ENCODE data around the gene SETDB2. TPM values are rescaled to one million over a fixed set of nuclear protein-coding genes. Genes with fewer than 3 reads are reported as not detected.
A peak's percentile ranks its signal among the peaks of the same experiment; 100 is the strongest.
"Not testable (repeated sequence)": the region's sequence is repeated elsewhere in the genome, so short reads cannot be mapped to it uniquely, and the experiment has no call there.

The SETDB2 gene
- total and polyA plus RNA-seq, 4 experiments from 2014 or later: 11.0 to 28.2 (median 21.6) TPM

GRCh38 chr13:49495783-49496762 lies 52.0 kb downstream of the SETDB2 start, which contains the start of gene PHF11:
Gene PHF11 (plus strand): TSS chr13:49495953. CDS start chr13:49496002, 49 bp downstream.
- Histone ChIP-seq H3K4me3 (ENCODE audit: low read length in 2 of 2) (peak within 1 kb of the TSS; percentile 58 to 74), H3K36me3 (ENCODE audit: insufficient read depth, low read length) (peaks cover 7% of the 10 kb centered on the region), H3K27me3 (ENCODE audit: insufficient read depth, low read length) (no peaks in the 10 kb centered on the region), H3K27ac (ENCODE audit: low read depth, low read length) (peak within 1 kb of the TSS; percentile 94), H3K9me3 (ENCODE audit: control insufficient read depth in 1 of 2, low read length in 2 of 2) (no peaks in the 10 kb centered on the region), H3K4me1 (ENCODE audit: insufficient read depth, low read length) (peaks cover 54% of the 10 kb centered on the region)
- peak; percentile 85 to 93 (median 87) for DNase-seq
- Mint-ChIP-seq H3K4me3 (peak within 1 kb of the TSS; percentile 98 to 99 (median 98)), H3K27me3 (no peaks in the 10 kb centered on the region), H3K9me3 (no peaks in the 10 kb centered on the region), H3K4me1 (peaks cover 40 to 64% (median 49%) of the 10 kb centered on the region in 4 donors), H3K36me3 (peaks cover 13 to 44% of the 10 kb centered on the region in 2 donors), H3K27ac (peak within 1 kb of the TSS; percentile 99)
- ChIA-PET CTCF (ENCODE audit: partially characterized antibody) (interaction anchor here (0.8 to 2.4 kb wide), 5 partner anchors 10 to 196 kb away, joined by 3 to 22 read pairs (median 5); partner anchors contain the start of genes CAB39L and SETDB2), POLR2A (ENCODE audit: partially characterized antibody) (interaction anchor here (0.8 to 3.7 kb wide), 34 partner anchors 9 to 1458 kb away, joined by 3 to 138 read pairs (median 4); partner anchors contain the start of genes CAB39L, CDADC1, EBPL and FNDC3A)
- intact Hi-C loops (cut with micrococcal nuclease): loop anchor here (1.0 to 5.0 kb wide), 8 partner anchors 46 to 1956 kb away; partner anchors contain the start of genes CAB39L, CDADC1, INTS6 and RCBTB1

GRCh38 chr13:49496837-49497236 lies 52.8 kb downstream of the SETDB2 start:
- H3K27ac ChIP-seq (ENCODE audit: low read depth, low read length): peak overlapping the region; percentile 94
- H3K27me3 Mint-ChIP-seq; H3K36me3 ChIP-seq (ENCODE audit: insufficient read depth, low read length); H3K9me3 Mint-ChIP-seq; H3K9me3 ChIP-seq (ENCODE audit: control insufficient read depth in 1 of 2, low read length in 2 of 2); H3K27me3 ChIP-seq (ENCODE audit: insufficient read depth, low read length): not testable (repeated sequence)
- peak; percentile 67 to 81 (median 75) for DNase-seq
- ChIA-PET CTCF (ENCODE audit: partially characterized antibody) (interaction anchor here (0.8 to 2.4 kb wide), 3 partner anchors 9 to 52 kb away, joined by 3 to 22 read pairs (median 7); partner anchors contain the start of genes CAB39L and SETDB2), POLR2A (ENCODE audit: partially characterized antibody) (interaction anchor here (0.8 to 3.7 kb wide), 16 partner anchors 8 to 1459 kb away, joined by 3 to 138 read pairs (median 6); partner anchors contain the start of genes CAB39L, CDADC1, FNDC3A and KPNA3)
- H3K4me1 ChIP-seq (ENCODE audit: insufficient read depth, low read length): peaks cover 54% of the 10 kb centered on the region
- H3K4me3 ChIP-seq (ENCODE audit: low read length in 2 of 2): peak overlapping the region in 1 of 2 donors; percentile 62
- Mint-ChIP-seq H3K27ac (peak overlapping the region; percentile 96 to 99 (median 99)), H3K4me1 (peaks cover 41 to 64% (median 49%) of the 10 kb centered on the region in 4 donors), H3K36me3 (peaks cover 13 to 40% of the 10 kb centered on the region in 2 donors), H3K4me3 (peak overlapping the region; percentile 86 to 95 (median 91))
- intact Hi-C loops (cut with micrococcal nuclease): loop anchor here (2.0 to 5.0 kb wide), 5 partner anchors 45 to 1955 kb away; partner anchors contain the start of genes CDADC1 and INTS6

GRCh38 chr13:49497272-49497671 lies 53.2 kb downstream of the SETDB2 start:
- no peak overlapping the region for H3K4me3 ChIP-seq (ENCODE audit: low read length in 2 of 2)
- no peaks in the 10 kb centered on the region for H3K27me3 Mint-ChIP-seq
- H3K9me3 Mint-ChIP-seq: no peaks in the 10 kb centered on the region
- peak in 1 of 5 donors; percentile 10 for DNase-seq
- peaks cover 13 to 37% of the 10 kb centered on the region in 2 donors for H3K36me3 Mint-ChIP-seq
- intact Hi-C loops (cut with micrococcal nuclease): loop anchor here (2.0 to 5.0 kb wide), 5 partner anchors 45 to 1955 kb away; partner anchors contain the start of genes CDADC1 and INTS6
- H3K4me3 Mint-ChIP-seq: peak overlapping the region; percentile 86 to 95 (median 91)
- H3K27me3 ChIP-seq (ENCODE audit: insufficient read depth, low read length): no peaks in the 10 kb centered on the region
- ChIA-PET CTCF (ENCODE audit: partially characterized antibody) (interaction anchor here (0.8 to 2.0 kb wide), 2 partner anchors 9 to 16 kb away, joined by 3 to 7 read pairs; no protein-coding TSS in a partner anchor), POLR2A (ENCODE audit: partially characterized antibody) (interaction anchor here (1.4 to 3.2 kb wide), 5 partner anchors 38 to 249 kb away, joined by 4 to 138 read pairs (median 6); partner anchors contain the start of genes CAB39L, CDADC1 and SETDB2)
- H3K4me1 ChIP-seq (ENCODE audit: insufficient read depth, low read length): peaks cover 54% of the 10 kb centered on the region
- peaks cover 41 to 64% (median 49%) of the 10 kb centered on the region in 4 donors for H3K4me1 Mint-ChIP-seq
- H3K9me3 ChIP-seq (ENCODE audit: control insufficient read depth in 1 of 2, low read length in 2 of 2): no peaks in the 10 kb centered on the region
- H3K36me3 ChIP-seq (ENCODE audit: insufficient read depth, low read length): peaks cover 7% of the 10 kb centered on the region
- H3K27ac Mint-ChIP-seq: peak overlapping the region; percentile 96 to 99 (median 99)
- H3K27ac ChIP-seq (ENCODE audit: low read depth, low read length): peak overlapping the region; percentile 94

GRCh38 chr13:49498206-49498605 lies 54.1 kb downstream of the SETDB2 start:
- Histone ChIP-seq H3K27ac (ENCODE audit: low read depth, low read length) (peak overlapping the region; percentile 94), H3K36me3 (ENCODE audit: insufficient read depth, low read length) (peaks cover 7% of the 10 kb centered on the region), H3K9me3 (ENCODE audit: control insufficient read depth in 1 of 2, low read length in 2 of 2) (no peaks in the 10 kb centered on the region), H3K4me1 (ENCODE audit: insufficient read depth, low read length) (peaks cover 54% of the 10 kb centered on the region), H3K4me3 (ENCODE audit: low read length in 2 of 2) (no peak overlapping the region), H3K27me3 (ENCODE audit: insufficient read depth, low read length) (no peaks in the 10 kb centered on the region)
- ChIA-PET CTCF (ENCODE audit: partially characterized antibody) (no interaction called here), POLR2A (ENCODE audit: partially characterized antibody) (interaction anchor here (3.2 kb wide), 1 partner anchor 53 kb away, joined by 138 read pairs; the partner anchor contains the start of genes CAB39L and SETDB2)
- Mint-ChIP-seq H3K4me1 (peaks cover 43 to 72% (median 54%) of the 10 kb centered on the region in 4 donors), H3K9me3 (no peaks in the 10 kb centered on the region), H3K36me3 (peaks cover 17 to 41% of the 10 kb centered on the region in 2 donors), H3K27me3 (no peaks in the 10 kb centered on the region), H3K27ac (peak overlapping the region; percentile 96 to 99 (median 99)), H3K4me3 (peak overlapping the region in 5 of 8 donors; percentile 8 to 94 (median 90))
- intact Hi-C loops (cut with micrococcal nuclease): loop anchor here (5.0 kb wide), 4 partner anchors 44 to 1954 kb away; partner anchors contain the start of genes CDADC1 and INTS6
- peak in 3 of 5 donors; percentile 23 to 30 (median 24) for DNase-seq

GRCh38 chr13:49499889-49500660 lies 56.0 kb downstream of the SETDB2 start:
- CTCF ChIA-PET (ENCODE audit: partially characterized antibody): interaction anchor here (0.7 to 1.1 kb wide), 2 partner anchors 47 to 56 kb away, joined by 3 to 4 read pairs; partner anchors contain the start of genes CAB39L and SETDB2

GRCh38 chr13:49502954-49503353 lies 58.9 kb downstream of the SETDB2 start:
- CTCF ChIA-PET (ENCODE audit: partially characterized antibody): no interaction called here
- Histone ChIP-seq H3K4me1 (ENCODE audit: insufficient read depth, low read length) (peaks cover 29% of the 10 kb centered on the region), H3K27ac (ENCODE audit: low read depth, low read length) (no peak overlapping the region), H3K36me3 (ENCODE audit: insufficient read depth, low read length) (peaks cover 7% of the 10 kb centered on the region), H3K4me3 (ENCODE audit: low read length in 2 of 2) (no peak overlapping the region), H3K27me3 (ENCODE audit: insufficient read depth, low read length) (no peaks in the 10 kb centered on the region), H3K9me3 (ENCODE audit: control insufficient read depth in 1 of 2, low read length in 2 of 2) (no peaks in the 10 kb centered on the region)
- no peak for DNase-seq
- Mint-ChIP-seq H3K36me3 (peaks cover 25 to 49% of the 10 kb centered on the region in 2 donors), H3K9me3 (no peaks in the 10 kb centered on the region), H3K27ac (peak overlapping the region in 5 of 7 donors; percentile 19 to 78 (median 35)), H3K27me3 (no peaks in the 10 kb centered on the region), H3K4me3 (peak overlapping the region in 1 of 8 donors; percentile 10), H3K4me1 (peaks cover 37 to 56% (median 45%) of the 10 kb centered on the region in 4 donors)
- POLR2A ChIA-PET (ENCODE audit: partially characterized antibody): interaction anchor here (0.6 kb wide), 1 partner anchor 159 kb away, joined by 3 read pairs; no protein-coding TSS in a partner anchor
- intact Hi-C loops (cut with micrococcal nuclease): loop anchor here (2.0 kb wide), 1 partner anchor 14 kb away; no protein-coding TSS in a partner anchor

More at GRCh38 chr13:49499889-49500660, 56.0 kb downstream of the SETDB2 start:
- Histone ChIP-seq H3K27me3 (ENCODE audit: insufficient read depth, low read length) (no peaks in the 10 kb centered on the region), H3K36me3 (ENCODE audit: insufficient read depth, low read length) (peaks cover 7% of the 10 kb centered on the region), H3K9me3 (ENCODE audit: control insufficient read depth in 1 of 2, low read length in 2 of 2) (no peaks in the 10 kb centered on the region), H3K4me3 (ENCODE audit: low read length in 2 of 2) (peak overlapping the region in 1 of 2 donors; percentile 3), H3K27ac (ENCODE audit: low read depth, low read length) (peak overlapping the region; percentile 22), H3K4me1 (ENCODE audit: insufficient read depth, low read length) (peaks cover 45% of the 10 kb centered on the region)
- Mint-ChIP-seq H3K9me3 (no peaks in the 10 kb centered on the region), H3K4me1 (peaks cover 44 to 69% (median 54%) of the 10 kb centered on the region in 4 donors), H3K27ac (peak overlapping the region; percentile 90 to 99 (median 99)), H3K4me3 (peak overlapping the region in 7 of 8 donors; percentile 22 to 78 (median 48)), H3K27me3 (no peaks in the 10 kb centered on the region), H3K36me3 (peaks cover 16 to 48% of the 10 kb centered on the region in 2 donors)
- POLR2A ChIA-PET (ENCODE audit: partially characterized antibody): interaction anchor here (1.0 to 2.5 kb wide), 2 partner anchors 56 to 241 kb away, joined by 3 to 11 read pairs; partner anchors contain the start of genes CAB39L and SETDB2
- DNase-seq: peak in 1 of 5 donors; percentile 55
- intact Hi-C loops (cut with micrococcal nuclease): loop anchor here (5.0 kb wide), 4 partner anchors 42 to 1952 kb away; partner anchors contain the start of genes CDADC1 and INTS6

All from CD4-positive, alpha-beta memory T cell (primary cell).